Pancreas (tissue), 10 donors: ENCODE measurements around the gene KIF5B. TPM values are rescaled to one million over a fixed set of nuclear protein-coding genes. Genes with fewer than 3 reads are reported as not detected.
"Not testable (repeated sequence)": the region's sequence is repeated elsewhere in the genome, so short reads cannot be mapped to it uniquely, and the experiment has no call there.

Experiments used
- ATAC-seq, 4 donors: fragments of 200-7000 bp; cut with Tn5 transposase; one replicate each; pipeline versions ENCODE4 v1.8.0 to v1.9.1; 2020; ENCODE audit warnings: mild to moderate bottlenecking in 4 of 4, moderate library complexity in 4 of 4
- DNase-seq, 6 donors: peaks; one replicate each; pipeline ENCODE4 v3.0.0-alpha.2; 2020
- FAIRE-seq: peaks from 2 replicates; lab custom pipeline; 2012; peaks lifted over from hg19 to GRCh38; lab: Jason Lieb, UNC
- H3K27ac ChIP-seq, 4 donors: fragments of 200-600 bp; sonication (generic); 1 replicate in 3 of 4; 2 replicates in 1 of 4; pipeline versions ENCODE4 v1.5.0 to v1.8.0; 2020
- H3K27me3 ChIP-seq, 4 donors: fragments of 200-600 bp; one replicate each; pipeline ENCODE4 v1.8.0; 2021
- H3K36me3 ChIP-seq, 3 donors: fragments of 200-600 bp; sonication (generic) in 1 of 3; one replicate each; pipeline versions ENCODE4 v1.5.0 to v1.8.0; 2020 to 2021
- H3K4me1 ChIP-seq, 3 donors: fragments of 200-600 bp; one replicate each; pipeline ENCODE4 v1.8.0; 2021
- H3K4me3 ChIP-seq, 4 donors: fragments of 200-600 bp; sonication (generic) in 2 of 4; one replicate each; pipeline versions ENCODE4 v1.5.0 to v1.8.0; 2020 to 2021
- H3K9me3 ChIP-seq, 4 donors: fragments of 200-600 bp; one replicate each; pipeline ENCODE4 v1.8.0; 2021
- WGBS, 2 donors: extraction: QIAGEN DNeasy Blood & Tissue Kit; methylation state at CpG; one replicate each; pipeline ENCODE4 v1.1.7; 2013; 5-methylcytosine and 5-hydroxymethylcytosine counted together
- intact Hi-C, 3 donors: fragments of 100-400 bp; cut with DNase I; formaldehyde crosslinking; loops; one replicate each; pipeline versions ENCODE4 v1.11.1 to v1.14.2; 2022
- polyA plus RNA-seq, 2 donors: library from polyadenylated mRNA; stranded (reverse); fragments of 200-250 nt; gene quantifications; one replicate each; pipeline ENCODE4 v1.2.3, GENCODE V29; 2013
- total RNA-seq, 6 donors: library from RNA; stranded (reverse); fragmentation: NEBNext Ultra II Directional in 4 of 6; extraction: Animal tissue kit (Norgen Biotek cat#: 25700) in 4 of 6; gene quantifications; one replicate each; pipeline versions ENCODE4 v1.2.1 to v1.2.4, GENCODE V29; 2021 to 2023
- TF ChIP-seq, protein P1 (sequence below), 4 donors: fragments of 200-600 bp; sonication (generic) in 3 of 4; IDR thresholded peaks; one replicate each; pipeline versions ENCODE4 v1.5.0 to v1.8.0; 2021; ENCODE audit warnings: antibody characterized with exemption in 4 of 4
- donor health status: healthy with polysubstance abuse.
- donor health status: DM: no; HTN: no; CAD: no; lungs with moderate emphysema.
- donor health status: DM: no; HTN: no; CAD: no.
- donor health status: control.
- donor health status: control.
- donor health status: Bipolar disorder and iron deficiency.
- donor health status: DM: yes; HTN: yes; CAD: no.
- donor health status: DM: no; HTN: no; CAD: no.
- donor health status: DM: no; HTN: no; CAD: no.
- donor health status: DM: yes; HTN: yes; CAD: no.

Gene KIF5B
- total and polyA plus RNA-seq, 8 donors = 17.2 to 48.3 (median 33.4) TPM

DNA sequence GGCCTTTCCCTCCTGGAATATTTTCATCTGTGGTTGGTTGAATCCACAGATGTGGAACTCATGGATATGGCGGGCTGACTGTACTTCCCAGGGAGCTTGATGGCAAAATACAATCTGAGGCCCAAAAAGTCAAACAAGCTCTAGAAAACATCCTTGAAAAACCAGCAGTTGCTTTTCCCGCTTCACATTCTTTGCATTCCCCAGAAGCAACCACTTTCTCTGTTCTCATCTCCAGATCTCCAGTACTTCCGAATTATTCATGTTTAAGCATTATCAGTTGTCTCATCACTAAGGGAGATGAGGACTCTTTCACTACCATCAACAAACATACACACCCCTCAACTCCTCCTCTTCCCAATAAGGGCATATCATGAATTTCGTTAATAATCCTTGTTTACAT is 55.3 kb downstream of the KIF5B start:
- no peak for ATAC-seq
- no peak overlapping the region for H3K4me3 ChIP-seq
- no peaks in the 10 kb centered on the region for H3K9me3 ChIP-seq
- no peaks in the 10 kb centered on the region for H3K27me3 ChIP-seq
- peaks cover 6 to 10% (median 7%) of the 10 kb centered on the region in 3 donors for H3K4me1 ChIP-seq
- 64 to 66% methylated on average over 4 of the region's 4 CpGs for WGBS, 2 donors
- DNase-seq = no peak
- no peak for FAIRE-seq
- H3K27ac ChIP-seq = no peak overlapping the region
- TF ChIP-seq, protein P1, sequence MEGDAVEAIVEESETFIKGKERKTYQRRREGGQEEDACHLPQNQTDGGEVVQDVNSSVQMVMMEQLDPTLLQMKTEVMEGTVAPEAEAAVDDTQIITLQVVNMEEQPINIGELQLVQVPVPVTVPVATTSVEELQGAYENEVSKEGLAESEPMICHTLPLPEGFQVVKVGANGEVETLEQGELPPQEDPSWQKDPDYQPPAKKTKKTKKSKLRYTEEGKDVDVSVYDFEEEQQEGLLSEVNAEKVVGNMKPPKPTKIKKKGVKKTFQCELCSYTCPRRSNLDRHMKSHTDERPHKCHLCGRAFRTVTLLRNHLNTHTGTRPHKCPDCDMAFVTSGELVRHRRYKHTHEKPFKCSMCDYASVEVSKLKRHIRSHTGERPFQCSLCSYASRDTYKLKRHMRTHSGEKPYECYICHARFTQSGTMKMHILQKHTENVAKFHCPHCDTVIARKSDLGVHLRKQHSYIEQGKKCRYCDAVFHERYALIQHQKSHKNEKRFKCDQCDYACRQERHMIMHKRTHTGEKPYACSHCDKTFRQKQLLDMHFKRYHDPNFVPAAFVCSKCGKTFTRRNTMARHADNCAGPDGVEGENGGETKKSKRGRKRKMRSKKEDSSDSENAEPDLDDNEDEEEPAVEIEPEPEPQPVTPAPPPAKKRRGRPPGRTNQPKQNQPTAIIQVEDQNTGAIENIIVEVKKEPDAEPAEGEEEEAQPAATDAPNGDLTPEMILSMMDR (IDR thresholded peaks at IDR 0.05) = no peak
- H3K36me3 ChIP-seq = no peaks in the 10 kb centered on the region
- intact Hi-C loops = no loop called here

DNA sequence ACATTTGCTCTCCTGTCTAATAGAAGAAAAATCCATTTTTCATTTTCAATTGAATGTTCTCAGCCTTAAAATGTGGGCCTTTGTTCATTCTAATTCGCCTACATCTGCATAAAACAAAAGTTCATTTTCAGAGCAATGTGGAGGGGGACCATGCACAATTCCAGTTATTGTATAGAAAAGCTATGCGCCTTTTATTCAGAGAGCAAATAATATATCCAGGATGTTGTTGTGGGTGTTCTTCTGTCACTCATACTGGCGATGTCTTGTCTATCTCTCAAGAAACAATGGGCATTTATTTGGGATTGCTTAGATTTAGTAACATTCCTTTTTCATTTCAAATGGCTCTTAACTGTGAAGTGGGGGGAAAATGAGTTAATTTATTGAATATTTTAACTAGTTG is 56.4 kb downstream of the KIF5B start:
- FAIRE-seq = no peak
- no peaks in the 10 kb centered on the region for H3K27me3 ChIP-seq
- no peaks in the 10 kb centered on the region for H3K9me3 ChIP-seq
- no peaks in the 10 kb centered on the region for H3K36me3 ChIP-seq
- TF ChIP-seq, protein P1 (IDR thresholded peaks at IDR 0.05) = no peak
- intact Hi-C loops = no loop called here
- 92 to 95% methylated on average over 3 of the region's 3 CpGs for WGBS, 2 donors
- H3K4me3 ChIP-seq = no peak overlapping the region
- H3K4me1 ChIP-seq = peaks cover 6 to 10% (median 7%) of the 10 kb centered on the region in 3 donors
- no peak for ATAC-seq
- no peak overlapping the region for H3K27ac ChIP-seq
- no peak for DNase-seq

DNA sequence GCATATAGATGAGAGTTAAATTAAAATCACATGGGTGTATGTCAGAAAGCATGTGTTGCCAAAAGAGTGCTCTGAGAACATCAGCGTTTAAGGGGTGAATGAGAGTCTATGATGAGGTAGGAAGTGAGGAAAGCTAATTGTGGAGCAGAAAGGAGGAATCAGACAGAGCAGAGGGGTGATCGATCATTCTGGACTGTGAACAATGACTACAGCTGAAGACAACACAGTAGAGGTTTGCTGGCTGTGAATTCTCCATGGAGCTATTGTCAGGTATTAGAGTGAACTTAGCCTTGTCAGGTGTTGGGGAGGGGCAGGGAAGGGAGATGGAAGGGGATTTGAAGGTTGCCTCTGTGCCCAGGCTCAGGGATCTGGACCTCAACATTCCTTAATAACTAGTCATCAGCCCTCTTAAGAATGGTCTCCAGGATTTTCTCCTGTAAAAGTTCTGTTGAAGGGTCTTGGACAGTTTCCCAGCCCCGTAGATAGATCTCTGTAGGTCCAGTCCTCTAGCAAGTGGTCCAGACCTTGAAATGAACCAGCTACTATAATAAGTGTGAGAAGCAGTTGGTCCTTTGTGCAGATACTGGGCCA is 57.1 kb downstream of the KIF5B start:
- FAIRE-seq (no peak), DNase-seq (no peak), ATAC-seq (no peak)
- Histone ChIP-seq H3K36me3 (no peaks in the 10 kb centered on the region), H3K4me1 (peaks cover 0 to 5% (median 4%) of the 10 kb centered on the region in 3 donors), H3K9me3 (no peaks in the 10 kb centered on the region), H3K4me3 (no peak overlapping the region), H3K27me3 (no peaks in the 10 kb centered on the region), H3K27ac (no peak overlapping the region)
- TF ChIP-seq, protein P1 (IDR thresholded peaks at IDR 0.05) = no peak
- 60 to 74% methylated on average over 3 of the region's 3 CpGs for WGBS, 2 donors
- intact Hi-C loops = no loop called here

- H3K9me3 ChIP-seq = no peaks in the 10 kb centered on the region
- DNase-seq (no peak), FAIRE-seq (no peak), ATAC-seq (no peak)
- no peak overlapping the region for H3K4me3 ChIP-seq
- H3K36me3 ChIP-seq = no peaks in the 10 kb centered on the region
- H3K27me3 ChIP-seq = no peaks in the 10 kb centered on the region
- WGBS, 2 donors = 75 to 81% methylated on average over 6 of the region's 6 CpGs
- no peaks in the 10 kb centered on the region for H3K4me1 ChIP-seq
- no peak overlapping the region for H3K27ac ChIP-seq
- intact Hi-C loops = no loop called here
- TF ChIP-seq, protein P1 (IDR thresholded peaks at IDR 0.05) = no peak
Measured at GRCh38 chr10:31994926-31995325, 61.3 kb downstream of the KIF5B start.

DNA sequence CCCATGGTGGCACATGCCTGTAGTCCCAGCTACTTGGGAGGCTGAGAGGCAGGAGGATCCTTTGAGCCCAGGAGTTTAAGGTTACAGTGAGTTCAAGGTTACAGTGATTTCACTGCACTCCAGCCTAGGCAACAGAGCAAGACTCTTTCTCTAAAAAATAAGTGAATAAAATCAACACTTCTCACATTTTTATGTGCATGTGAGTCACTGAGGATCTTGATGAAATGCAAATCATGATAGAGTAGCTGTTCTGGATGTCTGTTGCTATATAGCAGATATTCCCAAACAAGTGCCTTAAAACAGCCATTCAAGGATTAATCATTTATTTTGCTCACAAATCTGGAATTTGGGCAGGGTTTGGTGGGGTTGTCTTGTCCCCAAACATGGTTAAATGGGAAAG is 65.3 kb downstream of the KIF5B start:
- DNase-seq (no peak), FAIRE-seq (no peak), ATAC-seq (no peak)
- Histone ChIP-seq H3K27me3 (no peaks in the 10 kb centered on the region), H3K9me3 (no peaks in the 10 kb centered on the region), H3K27ac (no peak overlapping the region), H3K4me1 (no peaks in the 10 kb centered on the region), H3K36me3 (no peaks in the 10 kb centered on the region), H3K4me3 (no peak overlapping the region)
- intact Hi-C loops = no loop called here
- TF ChIP-seq, protein P1 (IDR thresholded peaks at IDR 0.05) = no peak

DNA sequence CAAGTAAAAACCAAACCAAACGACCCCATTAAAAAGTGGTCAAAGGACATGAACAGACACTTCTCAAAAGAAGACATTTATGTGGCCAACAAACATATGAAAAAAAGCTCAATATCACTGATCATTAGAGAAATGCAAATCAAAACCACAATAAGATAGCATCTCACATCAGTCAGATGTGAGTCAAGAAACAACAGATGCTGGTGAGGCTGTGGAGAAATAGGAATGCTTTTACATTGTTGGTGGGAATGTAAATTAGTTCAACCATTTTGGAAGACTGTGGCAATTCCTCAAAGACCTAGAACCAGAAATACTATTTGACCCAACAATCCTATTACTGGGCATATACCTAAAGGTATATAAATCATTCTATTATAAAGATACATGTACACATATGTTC is 68.4 kb downstream of the KIF5B start:
- H3K27me3 ChIP-seq, H3K9me3 ChIP-seq, DNase-seq, H3K4me3 ChIP-seq, FAIRE-seq, ATAC-seq, H3K27ac ChIP-seq, H3K4me1 ChIP-seq, H3K36me3 ChIP-seq, intact Hi-C loops: not testable (repeated sequence)
- 60 to 66% methylated on average over 1 of the region's 1 CpG for WGBS, 2 donors
